Kidney (tissue), 14 donors: Measurements from ENCODE around the gene MAML2. TPM values are rescaled to one million over a fixed set of nuclear protein-coding genes. Genes with fewer than 3 reads are reported as not detected.

ENCODE experiments used
- DNase-seq, 5 donors: peaks; one replicate each; pipeline ENCODE4 v3.0.0-alpha.2; 2013 to 2020
- FAIRE-seq: peaks from 2 replicates; lab custom pipeline; 2012; peaks lifted over from hg19 to GRCh38; lab: Jason Lieb, UNC
- H3K27ac ChIP-seq, 2 donors: one replicate each; pipeline ENCODE4 v1.7.0; 2013; ENCODE audit warnings: low read depth in 2 of 2, low read length in 2 of 2, inconsistent platforms in 1 of 2
- H3K27me3 ChIP-seq: one replicate; pipeline ENCODE4 v1.7.1; 2013; ENCODE audit warnings: low read length, inconsistent platforms; ENCODE audit not compliant: control insufficient read depth, insufficient read depth
- H3K36me3 ChIP-seq, 3 donors: one replicate each; pipeline versions ENCODE4 v1.7.0 to v1.7.1; 2013; ENCODE audit warnings: low read length in 3 of 3, control low read depth in 1 of 3, inconsistent platforms in 1 of 3; ENCODE audit not compliant: insufficient read depth in 3 of 3, control insufficient read depth in 2 of 3
- H3K4me1 ChIP-seq, 3 donors: one replicate each; pipeline versions ENCODE4 v1.7.0 to v1.7.1; 2013; ENCODE audit warnings: low read length in 3 of 3, inconsistent platforms in 1 of 3, low read depth in 1 of 3; ENCODE audit not compliant: control insufficient read depth in 2 of 3, insufficient read depth in 2 of 3
- H3K4me3 ChIP-seq, 3 donors: one replicate each; pipeline versions ENCODE4 v1.7.0 to v1.8.1; 2013; ENCODE audit warnings: low read length in 3 of 3, control low read depth in 1 of 3, inconsistent platforms in 1 of 3
- H3K9ac ChIP-seq, 3 donors: one replicate each; pipeline versions ENCODE4 v1.7.0 to v1.7.1; 2013; ENCODE audit warnings: low read length in 3 of 3, control low read depth in 1 of 3, inconsistent platforms in 1 of 3
- H3K9me3 ChIP-seq, 3 donors: one replicate each; pipeline versions ENCODE4 v1.7.0 to v1.7.1; 2013; ENCODE audit warnings: low read length in 3 of 3, control low read depth in 1 of 3, inconsistent platforms in 1 of 3; ENCODE audit not compliant: control insufficient read depth in 2 of 3, insufficient read depth in 1 of 3
- CTCF ChIP-seq: IDR thresholded peaks from 3 replicates; pipeline ENCODE4 v1.5.1; 2012; ENCODE audit warnings: mild to moderate bottlenecking, moderate library complexity, borderline replicate concordance; ENCODE audit not compliant: insufficient read depth; ENCODE audit errors: extremely low read depth
- intact Hi-C: fragments of 100-400 bp; cut with DNase I; formaldehyde crosslinking; loops from one replicate; pipeline ENCODE4 v1.11.1; 2022
- polyA plus RNA-seq: library from polyadenylated mRNA; stranded (reverse); fragments of 350-450 nt; fragmentation: Illumina TruSeq; extraction: RNeasy Lipid Tissue Mini Kit (QIAGEN cat#74804); gene quantifications from one replicate; pipeline ENCODE4 v1.2.3, GENCODE V29; 2014; ENCODE audit warnings: low read depth, low replicate concordance; ENCODE audit not compliant: insufficient read depth
- total RNA-seq: library from RNA; stranded (reverse); fragmentation: NEBNext Ultra II Directional; extraction: Animal tissue kit (Norgen Biotek cat#: 25700); gene quantifications from one replicate; pipeline ENCODE4 v1.2.1, GENCODE V29; 2021
- donor health status: control.
- donor health status: control.
- donor health status: control.
- donor health status: control.
- donor health status: control.
- donor health status: DM: yes; HTN: yes; CAD: no.
- donor health status: Normal renal cell carcinoma (clear cell type).

MAML2 gene
- total and polyA plus RNA-seq, 2 donors from 2014 or later: 4.9 to 32.3 TPM

GRCh38 chr11:96008161-96008720 is 334.8 kb downstream of the MAML2 start:
- Histone ChIP-seq H3K27ac (no peak overlapping the region), H3K9ac (no peak overlapping the region), H3K27me3 (no peaks in the 10 kb centered on the region), H3K9me3 (no peaks in the 10 kb centered on the region), H3K4me3 (no peak overlapping the region), H3K4me1 (peaks cover 0 to 11% (median 4%) of the 10 kb centered on the region in 3 donors), H3K36me3 (no peaks in the 10 kb centered on the region)
- FAIRE-seq (no peak), DNase-seq (no peak)
- no peak for TF ChIP-seq CTCF
- intact Hi-C loops: no loop called here

GRCh38 chr11:96006037-96006436 is 337.0 kb downstream of the MAML2 start:
- Histone ChIP-seq H3K27ac (no peak overlapping the region), H3K9ac (no peak overlapping the region), H3K36me3 (no peaks in the 10 kb centered on the region), H3K4me3 (no peak overlapping the region), H3K27me3 (no peaks in the 10 kb centered on the region), H3K4me1 (no peaks in the 10 kb centered on the region), H3K9me3 (peaks cover 0 to 1% (median 0%) of the 10 kb centered on the region in 3 donors)
- TF ChIP-seq CTCF: no peak
- intact Hi-C loops: no loop called here
- no peak for FAIRE-seq
- no peak for DNase-seq

GRCh38 chr11:96004862-96005261 is 338.1 kb downstream of the MAML2 start:
- peaks cover 0 to 4% (median 3%) of the 10 kb centered on the region in 3 donors for H3K4me1 ChIP-seq
- intact Hi-C loops: no loop called here
- no peak for FAIRE-seq
- no peak for DNase-seq
- peaks cover 0 to 1% (median 0%) of the 10 kb centered on the region in 3 donors for H3K9me3 ChIP-seq
- H3K9ac ChIP-seq: no peak overlapping the region
- no peak for TF ChIP-seq CTCF
- H3K4me3 ChIP-seq: no peak overlapping the region
- H3K27ac ChIP-seq: no peak overlapping the region
- H3K36me3 ChIP-seq: no peaks in the 10 kb centered on the region
- no peaks in the 10 kb centered on the region for H3K27me3 ChIP-seq
